Stimulated activated CD8-positive, alpha-beta memory T cell treated with anti-CD3 and anti-CD28 coated beads, Interleukin-7, amount 100 ng/mL, for 4 hours (primary cell): Measurements from ENCODE around the gene UHMK1.

Source experiments
- DNase-seq, 2 donors: peaks; one replicate each; pipeline ENCODE4 v3.0.0-alpha.2; 2020; ENCODE audit warnings: low read depth in 2 of 2

The UHMK1 gene

GRCh38 chr1:162530307-162530987 is 32.8 kb downstream of the UHMK1 start:
- no peak for DNase-seq

GRCh38 chr1:162530988-162531319 is 33.3 kb downstream of the UHMK1 start:
- no peak for DNase-seq

- no peak for DNase-seq
These were observed 37.9 kb downstream of the UHMK1 start for GRCh38 chr1:162535501-162535900.

- no peak for DNase-seq
These were observed 38.9 kb downstream of the UHMK1 start for GRCh38 chr1:162536511-162536910.

- no peak for DNase-seq
These were observed 39.6 kb downstream of the UHMK1 start for GRCh38 chr1:162537216-162537615.

- no peak for DNase-seq
These were observed 41.3 kb downstream of the UHMK1 start for GRCh38 chr1:162538815-162539431.

GRCh38 chr1:162541619-162542141 is 44.1 kb downstream of the UHMK1 start:
- no peak for DNase-seq

GRCh38 chr1:162543228-162543627 is 45.6 kb downstream of the UHMK1 start:
- DNase-seq, result no peak

- DNase-seq, result peak in 1 of 2 donors; percentile 4
These were observed 50.6 kb downstream of the UHMK1 start for GRCh38 chr1:162548170-162548569.

GRCh38 chr1:162549001-162549400 is 51.4 kb downstream of the UHMK1 start:
- DNase-seq, result no peak

GRCh38 chr1:162550925-162551324 is 53.3 kb downstream of the UHMK1 start:
- DNase-seq, result no peak

GRCh38 chr1:162551969-162552683 is 54.5 kb downstream of the UHMK1 start:
- DNase-seq, result no peak

- DNase-seq, result no peak
These were observed 55.1 kb downstream of the UHMK1 start for GRCh38 chr1:162552684-162553252.

GRCh38 chr1:162554258-162554657 is 56.6 kb downstream of the UHMK1 start:
- DNase-seq, result no peak

GRCh38 chr1:162557536-162557935 is 59.9 kb downstream of the UHMK1 start:
- DNase-seq, result no peak

GRCh38 chr1:162560303-162561036 is 62.9 kb downstream of the UHMK1 start:
- no peak for DNase-seq

GRCh38 chr1:162561037-162561615 is 63.5 kb downstream of the UHMK1 start:
- peak; percentile 94 to 98 for DNase-seq

GRCh38 chr1:162561616-162562469 is 64.2 kb downstream of the UHMK1 start, which contains the start of gene UAP1:
TSS of gene UAP1 (plus strand) at chr1:162561722. CDS start at chr1:162566069, 4,347 bp downstream.
- DNase-seq, result no peak

GRCh38 chr1:162562470-162562828 is 64.8 kb downstream of the UHMK1 start:
- DNase-seq, result no peak

- no peak for DNase-seq
These were observed 67.2 kb downstream of the UHMK1 start for GRCh38 chr1:162564762-162565218.
